GM19395 (cell line): Measurements from ENCODE around the gene TM9SF4.

Experiments used
- ATAC-seq: cut with Tn5 transposase; IDR thresholded peaks from one replicate; pipeline ENCODE4 v1.9.1; 2021; ENCODE audit warnings: mild to moderate bottlenecking, moderate library complexity; ENCODE audit not compliant: unreplicated experiment

TM9SF4 gene

DNA sequence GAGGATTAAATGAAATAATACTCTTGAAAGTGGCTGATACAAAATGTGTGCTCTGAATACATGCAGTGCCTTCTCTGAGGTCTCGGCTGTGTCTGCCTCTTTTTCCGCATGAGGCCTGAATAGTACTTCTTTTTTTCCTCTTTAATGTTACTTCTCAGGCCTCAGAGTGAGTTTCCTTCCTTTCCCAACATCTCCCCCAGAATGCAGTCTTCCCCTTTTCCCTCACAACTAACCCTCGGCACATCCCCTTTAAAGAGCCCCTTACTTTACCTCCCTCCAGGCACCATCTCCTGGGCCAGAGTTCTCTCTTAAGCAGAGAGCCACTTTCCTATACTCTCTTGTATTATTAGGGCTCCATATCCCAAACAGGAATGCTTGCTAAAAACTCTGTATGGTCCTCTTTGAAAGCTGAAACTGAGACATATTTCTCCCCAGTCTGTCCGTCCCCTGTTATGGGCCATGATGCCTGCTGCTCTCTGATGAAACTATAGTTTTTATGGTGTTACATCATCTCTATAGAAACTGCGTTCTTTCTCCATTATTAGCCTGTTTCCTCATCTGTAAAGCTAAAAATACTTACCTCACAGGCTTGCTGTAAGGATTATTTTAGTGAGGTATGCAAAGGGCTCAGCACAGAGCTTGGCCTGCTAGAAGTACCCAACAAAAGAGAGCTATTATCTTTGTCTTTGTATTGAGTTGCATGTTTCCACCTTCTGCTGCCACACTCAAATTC is 95.8 kb downstream of the TM9SF4 start:
- no peak for ATAC-seq

GRCh38 chr20:32205843-32206759 is 96.6 kb downstream of the TM9SF4 start:
- ATAC-seq: no peak

GRCh38 chr20:32206760-32207625 is 97.5 kb downstream of the TM9SF4 start:
- ATAC-seq: no peak

GRCh38 chr20:32207626-32208498 is 98.3 kb downstream of the TM9SF4 start, which contains the start of the genes PLAGL2 and POFUT1:
TSS of gene PLAGL2 (minus strand) at chr20:32207743. CDS start at chr20:32202178, 5,565 bp downstream.
TSS of gene POFUT1 (plus strand) at chr20:32207880. CDS start at chr20:32207942, 62 bp downstream.
- ATAC-seq: peak; percentile 78

GRCh38 chr20:32208499-32209154 is 99.1 kb downstream of the TM9SF4 start:
- ATAC-seq: no peak

GRCh38 chr20:32209850-32210605 is 100.5 kb downstream of the TM9SF4 start:
- ATAC-seq: no peak

- no peak for ATAC-seq
Measured at GRCh38 chr20:32213870-32214269, 104.4 kb downstream of the TM9SF4 start.

GRCh38 chr20:32215147-32215546 is 105.6 kb downstream of the TM9SF4 start:
- ATAC-seq: no peak

DNA sequence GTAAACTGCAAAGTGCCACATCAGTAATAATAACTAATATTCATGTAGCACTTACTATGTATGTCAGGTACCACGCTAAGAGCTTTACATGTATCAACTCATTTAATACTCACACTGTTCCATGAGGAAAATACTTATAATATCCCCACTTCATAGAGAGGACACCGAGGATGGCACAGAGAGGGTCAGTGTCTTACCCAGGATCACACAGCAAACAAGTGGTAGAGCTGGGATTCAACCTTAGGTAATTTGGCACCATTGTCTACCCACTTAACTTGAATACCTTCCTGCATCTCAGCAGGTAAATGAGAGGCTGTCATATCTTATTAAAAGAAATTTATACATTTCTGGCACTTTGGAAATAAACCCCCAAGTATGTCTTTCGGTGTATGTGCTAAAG is 106.2 kb downstream of the TM9SF4 start:
- ATAC-seq: no peak

DNA sequence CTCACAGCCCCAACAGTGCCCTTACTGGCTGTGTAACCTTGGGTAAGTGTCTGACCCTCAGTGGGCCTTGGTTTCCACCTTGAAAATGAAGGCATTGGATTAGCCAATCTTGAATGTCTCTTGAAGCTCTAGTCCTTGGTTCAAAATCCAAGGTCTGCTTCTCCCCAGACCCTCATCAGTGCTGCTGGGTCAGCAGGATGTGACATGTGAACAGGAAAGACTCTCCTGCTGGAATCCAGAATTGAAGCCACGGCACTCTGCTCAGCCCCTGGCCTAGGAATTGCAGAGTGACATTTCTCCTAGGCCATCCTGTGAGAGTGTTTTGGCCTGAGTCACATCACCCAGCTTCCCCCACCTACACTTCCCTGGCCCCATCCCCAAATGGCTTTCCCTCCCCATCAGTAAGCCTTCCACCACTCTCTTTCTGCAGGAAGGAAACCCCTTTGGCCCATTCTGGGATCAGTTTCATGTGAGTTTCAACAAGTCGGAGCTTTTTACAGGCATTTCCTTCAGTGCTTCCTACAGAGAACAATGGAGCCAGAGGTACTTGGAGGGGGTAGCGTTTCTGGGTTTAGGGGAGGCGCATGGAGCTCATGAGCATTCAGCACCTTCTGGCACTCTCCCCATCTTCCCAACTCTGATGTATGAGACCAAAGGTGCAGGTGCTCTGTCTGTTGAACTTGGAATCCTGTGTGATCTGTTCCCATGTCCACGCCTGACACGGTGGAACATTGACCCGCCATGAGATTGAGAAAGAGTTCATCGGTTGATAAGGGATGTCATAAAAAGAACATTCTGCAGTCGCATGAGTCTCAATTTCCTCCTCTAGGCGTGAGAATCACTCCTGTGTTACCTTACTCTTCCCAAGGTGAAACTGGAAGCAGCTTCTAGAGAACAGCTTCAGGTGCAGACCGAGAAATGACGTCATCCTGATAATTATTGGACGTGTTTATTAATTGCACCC is 106.9 kb downstream of the TM9SF4 start:
- ATAC-seq: no peak
